ENCODE measurements around the gene USP7. TPM values are rescaled to one million over a fixed set of nuclear protein-coding genes. Genes with fewer than 3 reads are reported as not detected.
"Not testable (repeated sequence)": the region's sequence is repeated elsewhere in the genome, so short reads cannot be mapped to it uniquely, and the experiment has no call there.

Gene USP7
- total RNA-seq (2014; rRNA removed) = 29.9 and 38.8 TPM in 2 replicates
- polyA plus RNA-seq (2012) = 28.1 TPM

DNA sequence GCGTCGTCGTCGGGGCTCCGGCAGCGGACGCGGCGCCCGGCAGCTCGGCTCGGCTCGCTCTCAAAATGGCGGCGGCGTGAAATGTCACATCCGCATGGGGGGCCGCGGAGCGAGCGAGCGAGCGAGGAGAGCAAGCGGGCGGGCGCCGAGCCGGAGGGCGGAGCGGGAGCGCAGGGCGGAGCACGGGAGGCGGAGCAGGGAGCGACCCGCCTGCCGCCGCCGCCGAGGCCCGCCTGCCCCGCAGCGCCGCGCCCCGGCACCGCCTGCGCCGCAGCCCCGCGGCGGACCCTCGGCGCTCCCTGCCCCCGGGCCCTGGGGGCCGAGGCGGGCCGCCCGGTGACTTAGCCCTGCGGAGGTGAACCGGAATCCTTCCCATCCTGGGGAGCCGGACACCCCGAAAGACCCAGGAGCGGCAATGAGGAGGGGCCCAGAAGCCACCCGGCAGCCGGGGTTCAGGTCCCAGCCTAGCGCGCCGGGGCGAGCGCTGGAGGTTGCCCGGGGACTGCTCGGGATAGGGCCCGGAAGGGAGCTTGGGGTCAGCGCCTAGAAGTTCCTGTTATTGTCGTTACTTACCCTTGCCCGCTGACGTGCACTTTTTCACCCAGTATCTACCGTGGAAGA lies at the start of gene USP7:
USP7 (minus strand) TSS at position 86 of the 621 bp plus-strand sequence. CDS start 621 bp downstream, outside the sequence.
- peak; percentile 86 for DNase-seq (ENCODE audit: low read depth)

DNA sequence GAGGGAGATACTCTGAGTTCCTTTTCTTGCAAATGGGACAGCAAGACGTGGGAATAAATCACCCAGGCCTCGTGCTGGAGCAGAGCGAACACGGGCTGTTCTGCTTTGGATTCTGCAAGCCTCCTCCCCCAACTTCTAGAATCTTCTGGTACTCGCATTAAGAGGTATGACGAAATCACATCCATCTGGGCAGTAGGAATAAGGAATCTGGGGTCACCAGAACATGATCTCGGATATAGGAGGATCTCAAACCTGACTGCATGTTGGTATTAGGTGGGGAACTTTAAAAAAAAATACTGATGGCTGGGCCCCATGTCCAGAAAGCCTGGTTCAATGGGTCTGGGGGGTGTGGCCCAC lies 49.8 kb upstream of the USP7 start:
- no peak for DNase-seq (ENCODE audit: low read depth)

DNA sequence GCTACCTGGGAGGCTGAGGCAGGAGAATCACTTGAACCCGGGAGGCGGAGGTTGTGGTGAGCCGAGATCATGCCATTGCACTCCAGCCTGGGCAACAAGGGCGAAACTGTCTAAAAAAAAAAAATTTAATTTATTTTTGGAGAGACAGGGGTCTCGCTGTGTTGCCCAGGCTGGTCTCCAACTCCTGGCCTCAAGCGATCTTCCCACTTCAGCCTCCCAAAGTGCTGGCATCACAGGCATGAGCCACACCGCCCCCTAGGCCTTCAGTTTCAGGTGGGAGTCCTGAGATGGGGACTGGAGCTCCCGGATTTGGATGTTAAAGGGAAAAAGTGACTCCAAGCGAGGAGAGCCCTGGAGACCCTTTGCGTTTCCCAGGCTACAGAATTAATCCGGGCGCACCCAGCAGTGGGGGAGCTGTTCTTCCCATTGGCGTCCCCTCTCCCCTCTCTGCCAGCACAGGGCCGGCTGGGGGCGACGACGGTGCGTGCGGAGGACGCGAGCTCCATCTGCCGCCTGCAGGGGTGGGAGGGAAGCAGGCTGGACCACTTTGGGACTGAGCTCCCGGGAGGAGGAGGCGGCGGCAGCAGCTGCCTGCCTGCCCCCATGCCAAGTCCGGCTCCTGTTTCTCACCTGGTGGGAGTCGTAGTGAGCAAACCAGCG lies 49.3 kb upstream of the USP7 start:
- DNase-seq (ENCODE audit: low read depth) = no peak

DNA sequence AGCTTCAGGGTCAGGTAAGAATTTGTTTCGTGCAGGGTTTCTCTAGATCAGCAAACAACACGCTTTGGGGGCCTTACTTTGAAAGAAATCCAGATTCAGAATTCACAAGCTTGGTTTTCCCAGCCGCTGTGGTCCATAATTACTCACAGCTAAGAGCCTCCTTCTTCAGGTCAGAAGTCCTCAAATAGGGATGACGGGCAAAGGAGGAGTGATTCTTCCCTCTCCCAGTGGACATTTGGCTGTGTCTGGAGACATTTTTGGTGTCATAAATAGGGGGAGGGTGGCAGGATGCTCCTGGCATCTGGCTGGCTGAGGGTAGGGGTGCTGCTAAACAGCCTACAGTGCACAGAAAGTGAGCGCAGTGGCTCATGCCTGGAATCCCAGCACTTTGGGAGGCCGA lies 48.6 kb upstream of the USP7 start:
- DNase-seq (ENCODE audit: low read depth) = no peak

DNA sequence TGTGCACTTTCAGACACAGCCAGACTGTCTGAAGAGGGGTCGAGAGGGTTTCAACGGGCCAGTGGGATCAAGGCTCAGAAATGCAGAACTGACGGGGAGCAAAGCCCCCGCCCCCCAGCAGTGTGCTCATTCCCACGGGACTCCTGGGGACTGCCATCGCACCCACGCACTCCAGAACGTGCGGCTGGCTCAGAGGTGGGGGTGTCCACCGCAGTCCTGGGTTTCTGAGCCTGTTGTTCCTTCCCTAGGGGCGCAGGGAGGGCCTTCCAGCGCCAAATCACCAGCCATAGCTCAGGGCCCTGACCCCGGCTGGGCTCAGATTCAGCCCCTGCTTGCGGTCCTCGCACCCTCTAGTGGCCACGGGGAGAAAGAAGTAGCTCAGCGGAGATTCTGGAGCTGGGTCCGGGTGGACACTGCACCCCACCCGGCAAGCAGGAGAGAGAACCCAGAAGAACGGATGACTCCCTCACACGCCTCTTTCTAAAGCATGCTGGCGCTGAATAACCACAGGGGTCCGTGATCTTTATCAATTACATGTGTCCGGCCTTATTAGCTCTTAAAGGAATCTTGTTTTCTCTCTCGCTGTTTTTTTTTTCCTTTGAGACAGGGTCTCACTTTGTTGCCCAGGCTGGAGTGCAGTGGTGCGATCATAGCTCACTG lies 45.0 kb upstream of the USP7 start:
- DNase-seq (ENCODE audit: low read depth) = peak; percentile 56

DNA sequence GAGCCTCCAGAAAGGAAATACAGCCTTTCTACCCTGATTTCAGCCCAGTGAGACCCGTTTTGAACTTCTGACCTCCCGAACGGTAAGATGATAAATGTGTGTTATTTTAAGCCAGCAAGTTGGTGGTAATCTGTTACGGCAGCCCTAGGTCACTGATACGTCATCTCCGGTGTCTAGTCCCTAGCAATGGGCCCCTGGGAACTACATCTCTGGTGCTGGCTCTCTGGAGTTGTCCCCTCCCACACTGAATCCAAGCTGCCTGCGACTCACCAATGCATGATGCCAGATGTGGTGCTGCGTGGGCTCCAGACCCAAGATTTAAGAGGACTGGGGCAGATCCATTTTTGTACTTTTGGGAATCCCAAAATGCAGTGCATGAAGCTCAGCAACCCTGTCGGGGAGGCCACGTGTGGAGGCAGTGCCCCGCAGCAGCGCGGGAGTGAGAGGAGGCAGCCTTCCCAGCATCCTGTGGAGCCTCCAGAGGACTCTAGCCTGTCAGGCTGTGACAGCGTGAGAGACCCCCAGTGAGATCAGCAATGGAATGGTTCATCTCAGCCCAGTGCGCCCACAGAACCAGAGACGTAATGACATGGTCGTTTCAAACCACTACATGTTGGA lies 43.6 kb upstream of the USP7 start:
- DNase-seq (ENCODE audit: low read depth) = peak; percentile 24

DNA sequence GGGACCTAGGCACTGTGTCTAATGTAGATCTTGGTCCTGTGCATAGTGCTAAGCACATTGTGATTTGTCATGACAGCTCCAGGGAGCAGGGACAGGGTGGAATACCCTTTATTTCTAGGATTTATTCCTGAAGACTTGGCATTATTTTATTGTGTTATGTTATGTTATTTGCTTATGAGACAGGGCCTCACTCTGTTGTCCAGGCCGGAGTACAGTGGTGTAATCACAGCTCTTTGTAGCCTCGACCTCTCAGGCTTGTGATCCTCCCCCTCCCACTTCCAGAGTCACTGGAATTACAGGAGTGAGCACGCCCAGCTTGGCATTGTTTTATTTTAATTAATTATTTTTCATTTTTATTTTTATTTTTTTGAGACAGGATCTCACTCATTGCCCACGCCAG lies 40.5 kb upstream of the USP7 start:
- DNase-seq (ENCODE audit: low read depth) = no peak

DNA sequence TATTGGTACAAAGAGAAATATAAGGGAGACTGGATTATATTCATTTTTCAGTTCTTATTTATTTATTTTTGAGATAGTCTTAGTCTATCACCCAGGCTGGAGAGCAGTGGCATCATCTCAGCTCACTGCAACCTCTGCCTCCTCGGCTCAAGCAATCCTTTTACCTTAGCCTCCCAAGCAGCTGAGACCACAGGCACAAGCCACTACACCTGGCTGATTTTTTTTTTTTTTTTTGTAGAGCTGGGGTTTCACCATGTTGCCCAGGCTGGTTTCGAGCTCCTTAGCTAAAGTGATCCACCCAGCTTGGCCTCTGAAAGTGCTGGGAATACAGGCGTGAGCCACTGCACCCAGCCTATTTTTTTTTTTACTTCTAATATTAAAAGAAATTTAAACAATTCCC lies 40.1 kb upstream of the USP7 start:
- DNase-seq (ENCODE audit: low read depth) = no peak

DNA sequence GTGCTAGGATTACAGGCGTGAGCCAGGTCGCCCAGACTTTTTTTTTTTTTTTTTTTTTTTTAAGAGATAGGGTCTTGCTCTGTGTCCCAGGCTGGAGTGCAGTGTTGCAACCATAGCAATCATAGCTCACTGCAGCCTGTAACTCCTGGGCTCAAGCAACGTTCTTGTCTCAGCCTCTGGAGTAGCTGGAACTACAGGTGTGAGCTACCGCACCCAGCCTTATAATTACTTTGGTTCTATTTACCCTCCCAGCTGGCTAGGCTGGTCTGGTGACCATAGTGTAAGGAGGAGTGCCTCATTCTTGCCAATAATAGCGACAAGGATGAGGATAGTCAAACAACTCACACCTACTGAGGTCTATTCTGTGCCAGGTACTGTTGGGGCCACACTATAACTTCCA lies 39.6 kb upstream of the USP7 start:
- no peak for DNase-seq (ENCODE audit: low read depth)

DNA sequence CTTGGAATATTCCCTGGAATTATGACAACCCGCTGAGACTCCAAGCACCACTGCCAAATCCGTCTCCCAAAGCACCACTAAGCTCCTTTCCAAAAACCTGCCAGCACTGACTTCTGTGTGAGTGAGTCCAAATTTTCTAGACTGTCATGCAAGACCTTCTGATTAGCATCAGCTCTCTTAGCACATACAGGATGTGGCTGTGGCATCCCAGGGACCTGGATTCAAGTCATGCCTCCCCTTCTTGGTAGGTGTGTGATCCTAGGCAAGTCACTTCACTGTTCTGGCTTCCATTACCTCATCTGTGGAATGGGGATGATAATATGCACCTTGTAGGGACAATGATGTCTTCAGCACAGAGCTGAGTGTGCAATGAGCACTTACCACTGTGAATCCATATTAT lies 38.3 kb upstream of the USP7 start:
- no peak for DNase-seq (ENCODE audit: low read depth)

DNA sequence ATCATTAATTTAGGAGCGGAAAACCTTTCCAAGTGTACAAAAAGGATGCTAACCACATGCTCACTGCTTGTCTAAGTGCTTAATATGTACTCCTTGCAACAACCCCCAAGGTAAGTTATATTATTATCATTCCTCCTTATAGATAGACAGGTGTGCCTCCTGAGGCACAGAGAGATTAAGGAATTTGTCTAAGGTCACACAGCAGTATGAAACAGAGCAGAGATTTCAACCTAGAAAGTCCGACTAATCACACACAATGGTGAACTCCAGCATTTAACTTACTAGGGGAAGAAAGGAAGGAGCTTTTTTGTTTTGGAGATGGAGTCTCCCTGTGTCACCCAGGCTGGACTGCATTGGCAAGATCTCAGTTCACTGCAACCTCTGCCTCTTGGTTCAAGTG lies 37.0 kb upstream of the USP7 start:
- DNase-seq (ENCODE audit: low read depth) = no peak

DNA sequence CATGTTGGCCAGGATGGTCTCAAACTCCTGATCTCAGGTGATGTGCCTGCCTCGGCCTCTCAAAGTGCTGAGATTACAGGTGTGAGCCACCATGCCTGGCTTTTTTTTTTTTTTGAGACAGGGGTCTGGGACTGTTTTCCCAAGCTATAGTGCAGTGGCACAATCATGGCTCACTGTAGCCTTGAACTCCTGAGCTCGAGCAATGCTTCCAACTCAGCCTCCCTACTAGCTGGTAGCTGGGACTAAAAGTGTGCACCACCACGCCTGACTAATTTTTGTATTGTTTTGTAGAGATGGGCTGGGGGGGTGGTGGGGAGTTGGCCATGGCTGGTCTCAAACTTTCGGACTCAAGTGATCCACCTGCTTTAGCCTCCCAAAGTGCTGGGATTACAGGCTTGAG lies 36.1 kb upstream of the USP7 start:
- no peak for DNase-seq (ENCODE audit: low read depth)

DNA sequence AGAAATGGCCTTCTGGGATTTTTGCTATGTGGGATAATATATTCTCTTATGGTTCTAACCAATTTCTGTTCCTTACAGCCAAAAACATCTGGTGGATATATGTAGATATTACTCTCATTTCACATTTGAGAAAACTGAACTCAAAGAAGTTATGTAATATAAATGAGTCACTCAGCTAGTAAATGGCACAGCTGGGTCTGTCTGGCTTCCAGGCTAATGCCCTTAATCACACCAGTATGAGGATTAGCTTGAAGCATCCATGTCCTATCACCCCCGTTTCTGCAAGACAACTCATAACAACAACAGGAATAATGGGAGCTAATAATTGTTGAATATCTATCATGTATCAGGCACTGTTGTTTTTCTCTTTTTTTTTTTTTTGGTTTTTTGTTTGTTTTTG lies 34.4 kb upstream of the USP7 start:
- peak; percentile 69 for DNase-seq (ENCODE audit: low read depth)

DNA sequence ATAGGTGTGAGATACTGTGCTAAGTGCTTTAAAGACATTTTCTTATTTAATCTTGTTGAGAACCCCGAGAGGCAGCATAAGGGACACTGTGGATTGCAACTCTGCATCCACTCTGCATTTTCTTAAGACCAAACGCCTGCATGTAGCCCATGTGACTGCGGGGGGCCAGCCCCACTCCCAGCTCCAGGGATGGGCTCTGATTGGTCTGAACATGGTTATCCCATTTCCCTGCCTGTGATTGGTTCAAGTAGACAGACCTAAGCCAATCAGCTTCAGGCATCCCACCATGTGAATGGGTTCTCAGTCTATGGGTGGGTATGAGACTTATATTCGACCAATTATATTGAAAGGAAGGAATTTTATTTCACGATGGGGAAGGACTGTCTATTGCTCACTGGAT lies 33.2 kb upstream of the USP7 start:
- peak; percentile 13 for DNase-seq (ENCODE audit: low read depth)

DNA sequence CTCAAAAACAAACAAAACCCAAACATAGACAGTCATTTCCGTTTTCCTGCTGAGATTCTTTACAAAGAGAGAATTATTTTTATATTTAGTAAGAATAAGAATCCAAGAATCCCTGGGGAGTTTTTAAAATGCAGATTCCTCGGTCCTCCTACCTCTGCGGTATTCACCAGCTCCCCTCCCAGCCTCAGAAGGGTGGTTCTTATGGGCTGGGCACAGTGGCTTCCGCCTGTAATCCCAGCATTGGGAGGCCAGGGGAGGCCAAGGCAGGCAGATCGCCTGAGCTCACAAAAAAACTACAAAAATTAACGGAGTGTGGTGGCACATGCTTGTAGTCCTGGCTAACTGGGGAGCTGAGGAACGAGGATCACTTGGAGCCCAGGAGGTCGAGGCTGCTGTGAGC lies 26.7 kb upstream of the USP7 start:
- no peak for DNase-seq (ENCODE audit: low read depth)

DNA sequence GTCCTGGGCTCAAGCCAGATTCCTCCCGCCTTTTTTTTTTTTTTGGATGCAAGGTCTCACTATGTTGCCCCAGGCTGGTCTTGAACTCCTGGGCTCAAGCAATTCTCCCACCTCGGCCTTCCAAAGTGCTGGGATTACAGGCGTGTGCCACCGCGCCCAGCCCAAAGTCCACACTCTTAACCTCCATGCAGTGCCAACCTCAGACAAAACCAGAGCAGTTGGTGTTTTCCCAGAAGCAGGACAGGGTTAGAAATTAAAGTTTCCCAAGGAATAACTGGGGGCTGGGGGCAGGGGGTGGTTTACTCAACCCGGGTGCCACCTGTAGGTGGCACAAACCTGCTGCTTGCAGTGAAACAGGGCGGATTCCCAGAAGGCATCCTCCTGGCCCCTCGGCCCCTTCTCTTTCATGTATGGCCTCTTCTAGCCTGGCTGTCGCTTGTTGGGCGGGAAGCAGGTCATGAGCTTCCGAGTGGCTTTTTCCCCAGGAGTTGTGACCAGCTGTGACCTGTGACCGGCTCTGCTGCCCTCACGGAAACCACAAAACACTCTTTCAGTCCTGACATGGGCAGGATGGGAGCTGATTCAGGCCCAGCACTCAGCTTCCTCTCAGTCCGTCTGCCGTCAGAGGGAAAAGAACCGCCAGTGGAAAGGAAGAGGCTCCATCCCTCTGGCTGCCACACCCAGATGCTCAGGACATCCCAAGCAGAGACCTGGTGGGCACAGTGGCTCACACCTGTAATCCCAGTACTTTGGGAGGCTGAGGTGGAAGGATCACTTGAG lies 25.6 kb upstream of the USP7 start:
- DNase-seq (ENCODE audit: low read depth) = no peak

DNA sequence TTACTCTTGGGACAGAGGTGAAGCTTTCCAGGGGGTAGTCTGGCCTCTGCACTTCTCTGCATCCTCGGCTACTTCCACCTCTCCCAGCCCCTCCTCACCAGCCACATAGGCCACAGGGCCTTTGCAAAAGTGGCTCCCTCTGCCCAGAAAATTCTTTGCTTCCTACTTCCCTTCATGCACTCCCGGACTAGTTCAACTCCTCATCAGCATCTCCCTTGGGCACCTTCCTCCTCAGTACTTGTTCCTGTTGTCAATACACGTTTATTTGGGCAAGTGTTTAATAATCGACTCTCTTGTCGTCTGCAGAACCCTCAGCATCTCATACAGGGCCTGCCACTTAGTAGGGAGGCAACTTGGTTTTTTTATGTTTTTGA lies 23.1 kb upstream of the USP7 start:
- DNase-seq (ENCODE audit: low read depth) = no peak

DNA sequence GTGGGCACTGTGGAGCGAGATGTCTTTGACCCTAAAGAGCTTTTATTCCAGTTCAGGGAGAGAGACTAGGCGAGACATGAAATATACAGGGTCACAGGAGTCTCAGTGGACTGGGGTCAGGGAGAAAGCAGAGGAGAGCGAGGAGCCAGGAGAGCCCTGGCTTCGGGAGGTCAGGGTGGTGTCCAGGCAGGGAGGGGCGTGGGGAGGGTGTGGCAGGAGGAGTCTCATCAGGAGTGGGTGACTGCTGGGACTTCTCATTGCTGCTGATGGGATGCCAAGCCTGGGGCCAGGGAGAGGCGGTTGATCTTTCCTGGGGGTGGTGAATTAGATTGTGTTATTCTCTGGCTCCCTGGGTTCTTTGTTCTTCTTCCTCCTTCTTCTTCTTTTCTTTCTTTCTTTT lies 22.4 kb upstream of the USP7 start:
- DNase-seq (ENCODE audit: low read depth) = no peak

DNA sequence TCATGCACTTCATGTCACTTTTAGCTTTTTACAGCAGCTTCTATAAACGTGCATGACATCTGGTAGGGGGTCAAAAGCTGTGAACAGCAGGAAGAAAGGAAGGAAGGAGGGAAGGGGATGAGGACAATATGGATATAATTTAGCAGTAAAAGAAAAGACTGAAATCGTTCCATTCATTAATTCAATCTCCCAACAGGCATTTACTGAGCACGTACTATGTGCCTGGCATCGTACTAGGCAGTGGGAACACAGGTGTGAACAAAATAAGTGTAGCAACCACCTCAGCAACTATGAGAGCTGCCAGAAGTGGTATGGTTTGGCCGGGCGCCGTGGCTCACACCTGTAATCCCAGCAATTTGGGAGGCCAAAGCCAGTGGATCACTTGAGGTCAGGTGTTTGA lies 19.1 kb upstream of the USP7 start:
- no peak for DNase-seq (ENCODE audit: low read depth)

DNA sequence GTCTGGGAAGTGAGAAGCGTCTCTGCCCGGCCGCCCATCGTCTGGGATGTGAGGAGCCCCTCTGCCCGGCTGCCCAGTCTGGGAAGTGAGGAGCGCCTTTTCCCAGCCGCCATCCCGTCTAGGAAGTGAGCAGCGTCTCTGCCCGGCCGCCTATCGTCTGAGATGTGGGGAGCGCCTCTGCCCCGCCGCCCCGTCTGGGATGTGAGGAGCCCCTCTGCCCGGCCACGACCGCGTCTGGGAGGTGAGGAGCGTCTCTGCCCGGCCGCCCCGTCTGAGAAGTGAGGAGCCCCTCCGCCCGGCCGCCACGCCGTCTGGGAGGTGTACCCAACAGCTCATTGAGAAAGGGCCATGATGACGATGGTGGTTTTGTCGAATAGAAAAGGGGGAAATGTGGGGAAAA lies 18.2 kb upstream of the USP7 start:
- not testable (repeated sequence) for DNase-seq (ENCODE audit: low read depth)

DNA sequence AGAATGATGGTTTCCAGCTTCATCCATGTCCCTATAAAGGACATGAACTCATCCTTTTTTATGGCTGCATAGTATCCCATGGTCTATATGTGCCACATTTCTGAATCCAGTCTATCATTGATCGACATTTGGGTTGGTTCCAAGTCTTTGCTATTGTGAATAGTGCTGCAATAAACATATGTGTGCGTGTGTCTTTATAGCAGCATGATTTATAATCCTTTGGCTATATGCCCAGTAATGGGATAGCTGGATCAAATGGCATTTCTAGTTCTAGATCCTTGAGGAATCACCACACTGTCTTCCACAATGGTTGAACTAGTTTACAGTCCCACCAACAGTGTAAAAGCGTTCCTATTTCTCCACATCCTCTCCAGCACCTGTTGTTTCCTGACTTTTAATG lies 12.5 kb upstream of the USP7 start:
- DNase-seq (ENCODE audit: low read depth) = not testable (repeated sequence)

DNA sequence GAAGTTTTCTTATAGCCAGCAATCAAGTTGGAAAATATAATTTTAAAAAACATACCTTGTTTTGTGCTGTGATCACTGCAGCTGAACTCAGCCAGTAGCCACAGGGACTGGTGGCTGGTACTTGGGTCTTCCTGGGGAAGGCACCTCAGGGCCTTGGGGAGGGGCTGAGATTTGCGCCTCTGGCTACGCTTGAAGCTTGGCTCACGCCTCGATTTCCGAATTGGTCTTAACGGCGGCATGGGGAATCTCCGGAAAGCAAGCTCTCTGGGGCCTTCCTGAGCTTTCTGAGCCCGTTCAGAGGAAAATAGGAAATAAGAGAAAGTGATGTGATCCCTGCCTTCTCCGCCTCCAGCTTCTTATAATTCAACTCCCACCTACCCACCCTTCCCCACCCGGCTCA lies 11.3 kb upstream of the USP7 start:
- no peak for DNase-seq (ENCODE audit: low read depth)
